Vagina (tissue), 2 donors: ENCODE measurements around the gene INTS14. TPM values are rescaled to one million over a fixed set of nuclear protein-coding genes. Genes with fewer than 3 reads are reported as not detected.
"Not testable (repeated sequence)": the region's sequence is repeated elsewhere in the genome, so short reads cannot be mapped to it uniquely, and the experiment has no call there.

ENCODE experiments used
- DNase-seq, 2 donors: peaks; one replicate each; pipeline ENCODE4 v3.0.0-alpha.2; 2017; ENCODE audit errors: extremely low spot score in 2 of 2
- H3K27ac ChIP-seq: fragments of 200-600 bp; sonication (generic); one replicate; pipeline ENCODE4 v1.5.1; 2019
- H3K27me3 ChIP-seq: fragments of 200-600 bp; sonication (generic); one replicate; pipeline ENCODE4 v1.5.1; 2019
- H3K36me3 ChIP-seq, 2 donors: fragments of 200-600 bp; sonication (generic); one replicate each; pipeline ENCODE4 v1.5.1; 2017 to 2019
- H3K4me1 ChIP-seq: fragments of 200-600 bp; sonication (generic); one replicate; pipeline ENCODE4 v1.5.1; 2019
- H3K4me3 ChIP-seq, 2 donors: fragments of 200-600 bp; sonication (generic); 1 replicate in 1 of 2; 2 replicates in 1 of 2; pipeline ENCODE4 v1.5.1; 2016 to 2019
- H3K9me3 ChIP-seq: fragments of 200-600 bp; sonication (generic); one replicate; pipeline ENCODE4 v1.5.1; 2019
- CTCF ChIP-seq, 3 experiments: fragments of 450-650 bp in 2 of 3; fragments of 200-600 bp in 1 of 3; sonication (generic) in 1 of 3; IDR thresholded peaks; one replicate each; pipeline ENCODE4 v1.5.1; 2017 to 2019; ENCODE audit warnings: antibody characterized with exemption in 3 of 3, mild to moderate bottlenecking in 2 of 3, moderate library complexity in 2 of 3
- POLR2A ChIP-seq, 2 donors: fragments of 450-650 bp; IDR thresholded peaks; one replicate each; pipeline ENCODE4 v1.6.1; 2017; ENCODE audit warnings: antibody characterized with exemption in 2 of 2, mild to moderate bottlenecking in 2 of 2, moderate library complexity in 2 of 2
- POLR2AphosphoS5 ChIP-seq, 2 donors: sonication (generic); formaldehyde crosslinking; IDR thresholded peaks; one replicate each; pipeline ENCODE4 v1.9.0; 2017; ENCODE audit warnings: antibody characterized with exemption in 2 of 2, mild to moderate bottlenecking in 2 of 2, low read depth in 1 of 2; ENCODE audit not compliant: insufficient read depth in 1 of 2
- intact Hi-C: fragments of 100-400 bp; cut with DNase I; formaldehyde crosslinking; loops from one replicate; pipeline ENCODE4 v1.15.1; 2023
- total RNA-seq: library from RNA; depleted of rRNA; stranded (reverse); fragments of >200 nt; gene quantifications from one replicate; pipeline ENCODE4 v1.2.3, GENCODE V29; 2016

The INTS14 gene
- total RNA-seq, 1 donor from 2014 or later, result 28.0 TPM

GRCh38 chr15:65551183-65551582 lies 59.7 kb downstream of the INTS14 start:
- no peak overlapping the region for H3K27ac ChIP-seq
- H3K36me3 ChIP-seq, result peaks cover 0 to 7% of the 10 kb centered on the region in 2 donors
- TF ChIP-seq POLR2AphosphoS5 (IDR thresholded peaks at IDR 0.05; ENCODE audit: insufficient read depth in 1 of 2, low read depth in 1 of 2) (no peak), CTCF (IDR thresholded peaks at IDR 0.05) (no peak), POLR2A (IDR thresholded peaks at IDR 0.05) (no peak)
- DNase-seq, result no peak
- H3K4me1 ChIP-seq, result peaks cover 4% of the 10 kb centered on the region
- no peak overlapping the region for H3K4me3 ChIP-seq
- H3K27me3 ChIP-seq, result no peaks in the 10 kb centered on the region
- intact Hi-C loops, result no loop called here
- no peaks in the 10 kb centered on the region for H3K9me3 ChIP-seq

GRCh38 chr15:65550681-65551098 lies 60.2 kb downstream of the INTS14 start:
- DNase-seq, result no peak
- no peaks in the 10 kb centered on the region for H3K9me3 ChIP-seq
- no peak overlapping the region for H3K4me3 ChIP-seq
- TF ChIP-seq POLR2AphosphoS5 (IDR thresholded peaks at IDR 0.05; ENCODE audit: insufficient read depth in 1 of 2, low read depth in 1 of 2) (no peak), CTCF (IDR thresholded peaks at IDR 0.05) (no peak), POLR2A (IDR thresholded peaks at IDR 0.05) (no peak)
- intact Hi-C loops, result no loop called here
- no peaks in the 10 kb centered on the region for H3K27me3 ChIP-seq
- H3K4me1 ChIP-seq, result peaks cover 4% of the 10 kb centered on the region
- peaks cover 0 to 2% of the 10 kb centered on the region in 2 donors for H3K36me3 ChIP-seq
- no peak overlapping the region for H3K27ac ChIP-seq

- H3K27me3 ChIP-seq, DNase-seq, H3K36me3 ChIP-seq, H3K27ac ChIP-seq, H3K9me3 ChIP-seq, H3K4me1 ChIP-seq, intact Hi-C loops, H3K4me3 ChIP-seq: not testable (repeated sequence)
Measured at GRCh38 chr15:65549288-65549687, 61.6 kb downstream of the INTS14 start.

- H3K9me3 ChIP-seq, result no peaks in the 10 kb centered on the region
- no peak for DNase-seq
- H3K4me3 ChIP-seq, result no peak overlapping the region
- no peaks in the 10 kb centered on the region for H3K27me3 ChIP-seq
- no peaks in the 10 kb centered on the region for H3K36me3 ChIP-seq
- no peak for TF ChIP-seq POLR2AphosphoS5 (IDR thresholded peaks at IDR 0.05; ENCODE audit: insufficient read depth in 1 of 2, low read depth in 1 of 2)
- no peak overlapping the region for H3K27ac ChIP-seq
- peaks cover 4% of the 10 kb centered on the region for H3K4me1 ChIP-seq
- intact Hi-C loops, result no loop called here
Measured at GRCh38 chr15:65547841-65548240, 63.1 kb downstream of the INTS14 start.

GRCh38 chr15:65541231-65541820 lies 69.6 kb downstream of the INTS14 start:
- no peaks in the 10 kb centered on the region for H3K36me3 ChIP-seq
- no peaks in the 10 kb centered on the region for H3K27me3 ChIP-seq
- H3K9me3 ChIP-seq, result no peaks in the 10 kb centered on the region
- no peak overlapping the region for H3K4me3 ChIP-seq
- peaks cover 9% of the 10 kb centered on the region for H3K4me1 ChIP-seq
- no peak for TF ChIP-seq POLR2A (IDR thresholded peaks at IDR 0.05)
- no peak for TF ChIP-seq CTCF (IDR thresholded peaks at IDR 0.05)
- TF ChIP-seq POLR2AphosphoS5 (IDR thresholded peaks at IDR 0.05; ENCODE audit: insufficient read depth in 1 of 2, low read depth in 1 of 2), result no peak
- no peak overlapping the region for H3K27ac ChIP-seq
- intact Hi-C loops, result no loop called here
- no peak for DNase-seq

- no peaks in the 10 kb centered on the region for H3K27me3 ChIP-seq
- TF ChIP-seq CTCF (IDR thresholded peaks at IDR 0.05) (no peak), POLR2A (IDR thresholded peaks at IDR 0.05) (no peak), POLR2AphosphoS5 (IDR thresholded peaks at IDR 0.05; ENCODE audit: insufficient read depth in 1 of 2, low read depth in 1 of 2) (no peak)
- H3K9me3 ChIP-seq, result no peaks in the 10 kb centered on the region
- H3K27ac ChIP-seq, result no peak overlapping the region
- no peak for DNase-seq
- intact Hi-C loops, result no loop called here
- peaks cover 9% of the 10 kb centered on the region for H3K4me1 ChIP-seq
- H3K36me3 ChIP-seq, result no peaks in the 10 kb centered on the region
- H3K4me3 ChIP-seq, result no peak overlapping the region
Measured at GRCh38 chr15:65540314-65540713, 70.6 kb downstream of the INTS14 start.
